HG03460 (cell line): ENCODE measurements around the gene AKR7A3.
"Not testable (repeated sequence)": the region's sequence is repeated elsewhere in the genome, so short reads cannot be mapped to it uniquely, and the experiment has no call there.

Experiments
- ATAC-seq: cut with Tn5 transposase; IDR thresholded peaks from one replicate; pipeline ENCODE4 v1.9.1; 2021; ENCODE audit not compliant: unreplicated experiment

Gene AKR7A3

DNA sequence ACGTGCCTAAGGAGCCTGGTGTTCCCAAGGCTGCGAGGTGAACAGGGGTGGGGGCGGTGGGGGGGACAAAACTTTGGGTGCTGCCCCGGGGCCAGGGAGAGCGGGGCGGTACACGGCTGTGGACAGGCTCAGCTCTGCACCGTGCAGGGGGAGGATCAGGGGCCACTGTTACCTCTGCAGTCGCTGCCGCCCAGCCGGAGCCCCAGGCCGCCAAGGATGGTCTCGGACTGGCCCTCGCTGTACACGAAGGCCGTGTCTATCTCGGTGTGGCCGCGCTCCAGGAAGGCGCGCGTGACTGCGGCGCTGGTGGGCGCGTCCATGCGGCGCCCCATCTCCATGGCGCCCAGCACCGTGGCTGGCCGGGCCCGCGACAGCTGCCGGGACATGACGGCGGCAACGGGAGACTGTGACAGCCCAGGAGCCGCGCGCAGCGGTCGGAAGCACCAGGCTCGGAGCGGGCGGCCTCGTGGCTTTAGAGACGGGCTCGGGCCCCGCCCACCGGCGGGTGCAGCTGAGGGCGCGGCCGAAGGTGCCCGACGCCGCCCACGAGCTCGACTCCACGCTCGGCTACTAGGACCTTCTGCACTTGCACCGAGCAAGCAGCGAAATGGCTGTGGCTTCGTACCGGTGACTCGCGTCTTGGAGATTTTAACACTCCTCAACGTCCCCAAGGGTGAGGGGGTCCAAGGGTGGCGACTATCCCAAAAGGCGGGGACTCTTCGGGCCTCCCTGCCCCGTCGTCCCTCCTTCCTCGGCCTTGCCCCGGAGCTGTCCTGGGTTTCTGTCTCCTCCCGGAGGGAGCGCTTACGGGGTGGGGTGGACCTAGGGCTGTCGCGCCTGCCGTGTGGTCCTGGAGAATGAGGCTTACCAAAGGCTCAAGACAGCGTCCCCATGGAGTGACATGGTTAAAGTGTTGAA is at the start of gene AKR7A3:
AKR7A3 (minus strand) TSS at position 447 of the 918 bp plus-strand sequence; CDS start at position 386, 61 bp downstream.
- not testable (repeated sequence) for ATAC-seq

DNA sequence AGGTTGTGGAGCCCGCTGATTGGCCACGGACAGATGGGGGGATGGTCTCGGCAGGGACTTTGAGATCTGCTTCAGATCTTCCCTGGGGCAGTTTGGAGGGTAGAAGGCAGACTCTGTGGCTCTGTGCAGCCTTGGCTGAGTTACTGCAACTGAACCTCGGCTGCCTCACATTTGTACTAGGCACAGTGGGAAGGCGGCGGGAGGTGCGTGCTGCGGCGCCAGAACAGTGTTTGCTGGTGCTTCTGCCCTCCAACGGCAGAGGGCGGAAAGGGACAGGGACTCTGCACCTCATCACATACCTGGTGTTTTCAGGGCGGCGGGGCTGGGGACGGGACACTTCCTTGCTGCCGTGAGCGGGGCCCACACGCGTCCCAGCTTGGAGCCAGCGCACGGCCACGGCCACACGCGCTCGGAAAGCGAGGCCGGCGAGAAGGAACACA is 49.8 kb upstream of the AKR7A3 start:
- ATAC-seq = no peak

DNA sequence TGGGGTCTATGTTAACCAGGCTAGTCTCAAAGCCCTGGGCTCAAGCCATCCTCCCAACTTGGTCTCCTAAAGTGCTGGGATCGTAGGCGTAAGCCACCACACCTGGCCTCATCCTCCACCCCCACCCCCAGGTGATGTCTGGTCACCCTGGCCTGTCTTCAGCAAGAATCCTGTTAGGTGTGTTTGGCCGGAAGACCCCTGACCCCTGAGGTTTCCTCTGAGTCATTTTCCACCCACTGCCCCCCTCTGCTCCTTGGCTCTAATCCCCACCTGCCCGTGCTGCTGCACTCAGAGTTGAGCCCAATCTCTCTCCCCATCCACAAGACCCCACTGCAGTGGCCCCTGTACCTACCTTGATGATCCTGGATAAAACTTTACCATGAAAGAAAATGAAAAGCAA is 48.7 kb upstream of the AKR7A3 start:
- no peak for ATAC-seq

DNA sequence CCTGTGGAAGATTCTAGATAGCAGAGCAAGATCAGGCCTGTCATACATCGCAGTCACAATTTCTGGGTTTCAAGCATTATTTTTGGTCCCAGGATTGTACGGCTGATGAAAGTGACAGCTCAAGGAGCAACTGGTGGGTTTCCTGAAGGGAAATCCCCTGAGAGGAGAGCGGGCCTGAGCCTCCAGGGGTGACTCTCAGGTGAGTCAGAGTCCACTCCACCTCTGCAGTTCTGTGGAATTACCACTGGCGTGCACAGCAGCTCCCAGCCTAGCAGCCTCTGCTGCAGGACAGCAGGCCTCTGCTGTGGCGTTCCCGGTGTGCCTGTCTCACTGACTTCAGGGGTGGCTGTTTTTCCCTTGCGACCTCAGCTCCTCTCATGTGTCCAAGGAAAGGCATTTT is 48.0 kb upstream of the AKR7A3 start:
- ATAC-seq = no peak

DNA sequence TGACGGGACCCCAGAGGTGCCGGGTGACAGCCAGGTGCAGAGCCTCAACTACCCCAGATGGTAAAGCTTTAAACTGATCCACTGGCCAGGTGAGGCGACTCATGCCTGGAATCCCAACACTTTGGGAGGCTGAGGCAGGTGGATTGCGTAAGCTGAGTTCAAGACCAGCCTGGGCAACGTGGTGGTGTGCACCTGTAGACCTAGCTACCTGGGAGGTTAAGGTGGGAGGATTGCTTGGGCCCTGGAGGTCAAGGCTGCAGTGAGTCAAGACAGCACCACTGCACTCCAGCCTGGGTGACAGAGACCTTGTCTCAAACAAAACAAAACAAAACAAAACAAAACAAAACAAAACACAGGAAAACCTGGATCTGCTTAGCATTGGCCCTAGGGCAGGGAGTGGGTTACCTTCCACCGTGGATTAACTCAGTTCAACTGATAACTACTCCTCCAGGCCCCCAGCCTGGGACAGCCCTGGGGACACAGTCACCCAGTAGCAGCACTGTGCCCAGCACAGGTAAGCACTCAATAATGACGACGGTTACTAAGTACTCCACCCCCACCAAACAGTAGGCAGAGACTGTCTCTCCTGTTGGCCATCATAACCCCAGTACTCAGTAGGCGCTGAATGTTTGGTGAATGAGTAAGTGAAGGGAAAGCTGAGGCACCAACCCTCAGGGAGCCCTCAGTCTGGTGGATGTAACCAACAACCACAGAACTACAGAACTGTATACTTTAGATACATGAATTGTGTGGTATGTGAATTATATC is 45.2 kb upstream of the AKR7A3 start:
- no peak for ATAC-seq

DNA sequence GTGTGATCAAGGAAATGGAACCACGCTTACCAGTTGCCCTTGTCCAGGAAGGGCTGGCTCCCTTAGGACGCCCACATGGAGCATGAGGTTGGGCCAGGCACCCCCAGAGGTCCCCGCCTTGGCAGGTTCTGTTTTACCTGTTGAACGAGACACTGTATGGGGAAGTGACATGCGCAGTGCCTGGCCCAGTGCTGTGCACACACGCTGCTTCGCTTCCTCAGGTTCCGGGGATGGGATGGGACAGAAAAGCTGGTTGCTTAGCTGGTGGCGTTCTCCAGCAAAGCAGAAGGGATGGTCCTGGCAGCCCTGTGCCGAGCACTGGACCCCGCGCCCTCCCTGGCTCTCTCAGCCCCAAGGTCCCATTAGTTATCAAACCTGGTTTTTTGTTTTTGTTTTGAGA is 44.3 kb upstream of the AKR7A3 start:
- no peak for ATAC-seq

DNA sequence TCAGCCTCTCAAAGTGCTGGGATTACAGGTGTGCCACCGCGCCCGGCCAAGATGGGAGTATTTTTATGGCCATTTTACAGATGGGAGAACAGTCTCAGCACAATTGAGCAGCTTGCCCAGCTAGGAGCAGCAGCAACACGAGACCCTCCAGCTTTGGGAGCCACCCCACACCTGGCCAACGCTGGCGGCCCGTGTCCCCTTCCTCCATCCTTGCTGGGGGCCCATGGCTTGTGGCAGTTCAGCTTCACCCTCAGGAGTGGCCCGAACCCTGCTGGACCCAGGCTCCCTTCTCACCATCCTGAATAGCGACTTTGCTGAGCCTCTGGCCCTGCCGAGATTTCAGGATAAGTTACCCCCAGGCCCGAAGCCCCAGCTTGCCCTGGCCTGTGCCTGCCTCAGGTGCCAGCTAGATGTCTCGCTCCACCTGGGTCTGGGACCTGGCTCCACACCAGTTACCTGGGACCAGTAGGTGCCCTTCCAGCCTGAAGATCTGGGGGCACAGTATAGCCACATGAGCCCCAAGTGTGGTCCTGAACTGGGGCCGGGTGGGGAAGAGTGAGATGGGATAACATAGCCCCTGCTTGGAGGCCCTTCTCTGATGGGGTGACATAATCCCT is 42.8 kb upstream of the AKR7A3 start:
- ATAC-seq = no peak

DNA sequence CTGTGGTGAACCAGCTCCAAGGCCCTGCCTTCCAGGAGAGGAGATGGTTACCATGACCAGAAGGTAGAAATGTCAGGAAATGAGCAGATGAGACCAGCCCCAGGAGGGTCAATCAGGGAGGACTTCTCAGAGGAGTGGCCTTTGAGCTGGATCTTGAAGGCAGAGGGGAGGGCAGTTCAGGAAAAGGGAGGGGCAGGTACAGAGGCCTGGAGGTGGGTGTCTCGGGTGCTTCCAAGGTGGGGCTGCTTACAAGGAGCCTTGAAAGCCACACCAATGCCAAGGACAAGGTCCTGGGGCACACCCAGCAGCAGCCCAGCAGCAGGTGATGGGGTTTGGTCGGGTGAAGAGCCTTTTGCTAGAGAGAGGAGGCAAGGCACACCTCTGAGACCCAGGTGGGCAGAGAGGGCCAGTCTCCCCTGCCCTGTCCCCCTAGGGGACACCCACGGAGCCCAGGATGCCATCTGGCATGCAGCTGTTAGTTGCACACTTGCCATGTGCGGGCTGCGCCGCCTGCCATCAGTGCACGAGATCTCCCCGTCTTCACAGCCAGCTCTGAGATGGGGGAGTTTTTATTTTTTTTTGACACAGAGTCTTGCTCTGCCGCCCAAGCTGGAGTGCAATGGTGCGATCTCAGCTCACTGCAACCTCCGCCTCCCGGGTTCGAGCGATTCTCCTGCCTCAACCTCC is 42.0 kb upstream of the AKR7A3 start:
- no peak for ATAC-seq

DNA sequence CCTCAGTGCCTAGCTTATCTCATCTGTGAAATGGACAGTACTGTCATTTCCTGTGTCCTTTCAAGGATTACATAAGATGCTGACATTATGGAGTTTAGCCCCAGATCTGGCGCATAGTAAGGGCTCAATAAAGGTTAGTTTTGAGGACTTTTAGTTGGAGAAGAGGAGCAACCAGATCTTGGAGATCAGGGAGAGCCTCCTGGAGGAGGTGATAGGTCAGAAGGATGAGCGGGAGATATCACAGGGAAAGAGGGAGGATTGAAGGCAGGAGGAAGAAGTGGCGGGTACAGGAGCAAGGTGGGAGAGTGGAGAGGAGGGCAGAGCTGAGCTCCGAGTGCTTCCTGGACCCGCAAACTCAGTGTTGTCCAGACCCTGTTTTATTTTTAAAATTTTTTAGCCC is 41.0 kb upstream of the AKR7A3 start:
- ATAC-seq = no peak

DNA sequence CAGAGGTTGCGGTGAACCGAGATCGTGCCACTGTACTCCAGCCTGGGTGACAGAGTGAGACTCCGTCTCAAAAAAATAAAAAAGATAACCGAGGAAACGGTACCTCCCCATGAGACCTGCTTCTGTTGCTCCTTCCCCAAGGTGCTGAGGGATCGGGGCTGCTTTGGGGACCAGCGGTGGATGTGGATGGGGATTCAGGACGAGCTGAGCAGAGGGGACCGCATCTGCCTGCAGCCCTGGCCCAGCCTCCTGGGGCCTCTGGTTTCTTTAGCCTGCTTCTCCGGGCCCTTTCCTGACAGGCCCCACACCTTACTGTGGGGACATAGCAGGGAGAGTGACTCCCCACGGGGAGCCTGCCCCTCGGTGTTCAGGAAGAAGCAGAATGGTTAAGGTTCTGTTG is 40.6 kb upstream of the AKR7A3 start:
- no peak for ATAC-seq

DNA sequence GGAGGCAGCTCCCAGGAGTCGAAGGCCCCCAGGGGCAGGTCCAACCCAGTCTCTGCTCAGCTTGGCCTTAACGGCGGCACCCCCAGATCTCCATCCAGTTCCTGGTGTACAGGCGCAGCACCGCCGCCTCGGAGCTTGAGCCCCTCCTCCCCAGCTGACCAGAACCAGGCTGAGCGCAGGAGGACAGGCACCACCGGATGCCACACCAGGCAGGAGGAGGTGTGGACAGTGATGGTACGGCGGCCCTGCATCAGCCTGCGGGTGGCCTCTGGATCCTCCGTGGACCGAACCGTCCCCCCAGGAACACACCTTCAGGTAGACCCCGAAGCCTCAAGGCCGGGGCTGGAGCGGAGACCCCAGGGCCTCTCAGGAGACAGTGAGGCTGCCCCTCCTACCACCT is 39.9 kb upstream of the AKR7A3 start:
- no peak for ATAC-seq

DNA sequence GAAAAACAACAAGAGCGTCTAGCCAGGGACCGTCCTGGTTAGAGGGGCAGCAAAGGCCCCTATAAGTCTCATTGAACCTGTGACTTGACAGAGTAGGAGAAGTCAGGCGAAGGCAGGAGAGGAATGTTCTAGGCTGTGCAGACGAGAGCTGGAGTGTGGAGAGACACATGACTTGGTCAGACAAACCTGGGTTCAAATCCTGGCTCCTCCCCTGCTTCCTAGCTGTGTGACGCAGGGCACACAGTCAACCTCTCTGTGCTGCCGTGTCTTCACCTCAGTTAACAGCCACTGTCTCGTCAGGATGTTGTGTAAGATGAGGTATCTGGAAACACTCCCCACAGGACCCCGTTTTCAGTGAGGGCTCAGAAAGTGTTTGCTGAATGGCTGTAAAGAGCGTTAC is 39.2 kb upstream of the AKR7A3 start:
- no peak for ATAC-seq

DNA sequence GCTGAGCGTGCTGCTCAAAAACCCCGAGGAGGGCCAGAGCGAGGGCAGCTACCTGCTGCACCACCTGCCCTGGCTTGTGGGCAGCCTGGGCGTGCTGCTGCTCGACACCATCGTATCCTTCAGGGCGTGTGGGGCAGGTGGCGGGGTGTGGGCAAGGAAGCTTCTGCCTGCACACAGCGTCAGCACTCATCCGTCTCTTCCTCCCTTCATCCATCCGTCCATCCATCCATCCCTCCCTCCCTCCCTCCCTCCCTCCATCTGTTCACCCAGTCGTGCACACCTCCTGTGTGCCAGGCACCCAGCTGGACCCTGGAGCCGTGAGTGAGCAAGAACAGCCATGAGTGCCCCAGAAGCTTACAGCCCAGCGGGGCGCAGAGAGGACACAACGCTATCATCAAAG is 38.7 kb upstream of the AKR7A3 start:
- no peak for ATAC-seq

DNA sequence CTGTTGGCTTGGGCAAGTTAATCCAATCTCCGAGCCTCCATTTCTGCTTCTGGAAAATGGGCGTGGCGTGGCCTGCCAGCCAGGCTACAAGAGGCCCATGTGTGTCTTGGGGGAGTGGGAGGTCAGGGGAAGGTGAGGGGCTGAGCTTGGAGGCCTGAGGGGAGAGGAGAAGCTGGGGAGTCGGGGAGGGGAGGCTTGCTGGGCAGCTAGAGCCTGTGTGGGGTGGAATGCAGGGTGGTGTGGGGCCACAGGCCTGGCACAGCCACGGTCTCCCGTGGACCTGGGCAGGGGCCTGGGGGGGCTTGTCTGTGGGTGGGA is 38.1 kb upstream of the AKR7A3 start:
- ATAC-seq = no peak

DNA sequence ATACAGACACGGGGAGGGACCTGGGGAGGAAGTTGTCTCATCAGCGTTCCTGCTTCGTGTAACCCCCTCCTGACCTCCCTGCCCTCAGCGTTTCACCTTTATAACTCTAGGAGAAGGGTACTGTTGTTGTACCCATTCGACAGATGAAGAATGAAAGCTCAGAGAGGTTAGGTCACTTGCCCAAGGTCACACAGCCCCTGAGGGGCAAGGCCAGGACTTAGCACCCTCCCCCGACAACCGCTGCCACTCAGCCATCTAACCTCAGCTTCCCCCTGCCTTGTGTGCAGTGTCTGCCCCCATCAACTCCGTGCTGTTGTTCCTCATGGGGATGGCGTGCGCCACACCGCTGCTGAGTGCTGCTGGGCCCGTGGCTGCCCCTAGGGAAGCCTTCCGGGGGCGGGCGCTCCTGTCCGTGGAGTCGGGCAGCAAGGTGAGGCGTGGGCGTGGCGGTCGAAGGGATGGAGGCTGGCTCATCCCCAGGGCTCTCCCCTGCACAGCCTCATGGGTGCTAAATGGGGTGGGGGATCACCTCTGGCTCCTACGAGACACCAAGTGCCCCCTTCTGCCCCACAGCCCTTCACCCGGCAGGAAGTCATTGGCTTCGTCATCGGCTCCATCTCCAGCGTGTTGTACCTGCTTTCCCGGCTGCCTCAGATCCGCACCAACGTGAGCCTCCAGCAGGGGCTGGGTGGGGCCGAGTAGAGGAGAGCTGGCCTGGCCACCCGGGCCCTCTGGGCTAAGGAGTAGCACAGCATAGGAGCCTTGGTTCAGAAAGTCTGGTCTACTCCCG is 37.6 kb upstream of the AKR7A3 start:
- no peak for ATAC-seq

DNA sequence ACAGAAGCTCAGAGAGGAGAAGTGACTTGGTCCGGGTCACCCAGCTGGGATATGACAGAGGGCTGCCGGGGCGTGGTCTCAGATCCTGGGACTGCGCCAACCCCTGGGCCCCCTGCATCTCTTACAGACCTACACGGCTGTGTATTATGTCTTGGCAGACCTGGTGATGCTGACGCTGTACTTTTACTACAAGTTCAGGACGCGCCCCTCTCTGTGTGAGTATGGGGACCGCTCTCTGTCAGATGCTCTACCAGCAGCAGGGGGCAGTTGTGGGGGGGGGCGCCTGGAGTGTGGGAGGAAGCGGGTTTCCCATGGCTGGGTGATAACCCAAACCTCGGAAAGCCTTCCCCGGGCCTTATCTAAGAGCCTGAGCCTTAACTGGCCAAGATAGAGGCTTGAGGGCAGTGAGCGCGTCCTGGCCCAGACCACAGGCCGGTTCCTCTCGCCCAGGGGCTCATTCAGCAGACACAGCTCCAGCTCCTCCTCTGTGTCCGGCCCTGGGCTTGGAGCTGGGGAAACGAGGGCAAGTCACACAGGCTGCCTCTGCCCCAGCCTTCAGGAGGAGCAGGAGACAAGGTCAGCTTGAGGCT is 36.9 kb upstream of the AKR7A3 start:
- ATAC-seq = no peak

DNA sequence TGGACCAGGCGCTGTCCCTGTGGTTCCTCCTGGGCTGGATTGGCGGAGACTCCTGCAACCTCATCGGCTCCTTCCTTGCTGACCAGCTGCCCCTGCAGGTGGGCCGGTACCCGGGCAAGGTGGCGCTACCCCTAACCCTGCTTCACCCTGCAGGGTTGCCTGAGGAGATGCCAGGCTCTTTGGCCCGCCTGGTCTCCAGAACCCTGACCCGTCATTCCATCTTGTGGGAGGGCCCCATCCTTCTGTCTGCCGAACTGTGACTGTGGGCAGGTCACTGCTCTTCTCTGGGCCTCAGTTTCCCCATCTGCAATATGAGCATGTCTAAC is 36.1 kb upstream of the AKR7A3 start:
- no peak for ATAC-seq

DNA sequence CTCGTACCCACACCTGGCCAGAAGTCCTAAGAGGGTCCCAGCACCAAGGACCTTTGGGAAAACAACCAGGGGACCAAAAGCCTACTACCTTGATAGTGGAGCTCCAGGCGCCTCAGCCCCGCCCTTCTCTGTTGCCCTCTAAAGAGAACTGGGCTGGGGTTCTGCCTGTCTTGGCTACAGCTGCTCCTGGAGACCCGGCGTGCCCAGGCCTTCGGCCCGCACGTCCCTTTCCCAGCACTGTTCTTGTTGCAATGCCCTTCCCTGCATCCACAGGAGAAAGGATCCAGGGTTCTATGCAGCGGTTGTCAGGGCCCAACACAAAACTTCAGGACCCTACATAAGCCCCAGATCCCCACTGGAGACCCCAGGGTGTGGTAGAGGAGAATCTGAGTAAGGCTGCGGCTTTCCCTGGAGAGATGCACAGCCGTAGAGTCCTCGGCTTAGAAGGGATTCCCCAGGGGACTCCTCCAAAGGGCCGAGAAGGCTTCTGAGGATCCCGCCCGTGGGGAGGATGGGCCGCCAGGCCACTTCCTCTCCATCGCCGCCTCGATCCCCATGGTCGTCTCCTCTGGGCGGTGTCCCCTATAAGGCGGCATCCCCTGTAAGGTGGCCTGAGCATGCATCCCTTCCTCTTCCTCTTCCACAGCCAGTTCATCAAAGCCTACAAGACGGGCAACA is 35.6 kb upstream of the AKR7A3 start:
- ATAC-seq = no peak

DNA sequence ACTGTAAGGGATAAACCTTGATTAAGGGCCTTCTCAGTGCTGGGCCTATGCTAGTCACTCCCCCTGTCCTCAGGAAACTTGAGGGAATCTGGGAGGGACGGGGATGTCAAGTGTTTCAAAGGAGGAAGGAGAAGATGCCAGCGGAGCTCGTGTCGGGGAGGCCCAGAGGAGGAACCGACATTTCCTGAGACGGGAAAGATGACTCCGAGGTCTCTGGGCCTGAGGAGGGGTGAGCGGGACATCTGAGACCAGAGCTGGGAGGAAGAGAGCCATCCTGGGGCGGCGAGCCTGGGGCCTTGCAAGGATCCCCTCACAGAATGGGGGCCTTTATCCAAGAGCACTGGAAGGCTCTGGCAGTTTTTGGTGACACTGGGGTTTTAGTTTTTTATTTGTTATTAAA is 33.9 kb upstream of the AKR7A3 start:
- ATAC-seq = no peak

DNA sequence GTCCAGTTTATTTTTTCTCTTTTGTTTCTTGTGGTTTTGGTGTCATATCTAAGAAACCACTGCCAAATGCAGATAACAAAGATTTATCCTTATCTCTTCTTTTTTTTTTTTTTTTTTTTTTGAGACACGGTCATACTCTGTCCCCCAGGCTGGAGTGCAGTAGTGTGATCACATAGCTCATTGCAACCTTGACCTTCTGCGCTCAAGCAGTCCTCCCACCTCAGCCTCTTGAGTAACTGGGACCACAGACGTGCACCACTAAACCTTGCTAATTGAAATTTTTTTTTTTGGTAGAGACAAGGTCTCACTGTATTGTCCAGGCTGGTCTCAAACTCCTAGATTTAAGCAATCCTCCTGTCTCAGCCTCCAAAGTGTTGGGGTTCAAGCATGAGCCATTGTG is 32.5 kb upstream of the AKR7A3 start:
- ATAC-seq = no peak
